GM23338 (cell line): ENCODE measurements around the gene PTPRN2. TPM values are rescaled to one million over a fixed set of nuclear protein-coding genes. Genes with fewer than 3 reads are reported as not detected.

Source experiments
- ATAC-seq: fragments of 200-7000 bp; cut with Tn5 transposase; 3 replicates; pipeline ENCODE4 v1.9.1; 2020
- DNase-seq: peaks from one replicate; pipeline ENCODE4 v3.0.0-alpha.2; 2015; ENCODE audit warnings: low spot score
- H2AFZ ChIP-seq: fragments of 200-600 bp; sonication (generic); 2 replicates; pipeline ENCODE4 v1.8.0; 2016; ENCODE audit warnings: antibody characterized with exemption, mild to moderate bottlenecking, moderate library complexity
- H3F3A ChIP-seq: fragments of 200-600 bp; sonication (generic); replicated peaks from 2 replicates; pipeline ENCODE4 v1.8.0; 2017; ENCODE audit warnings: antibody characterized with exemption, mixed run types, low read depth
- H3K27ac ChIP-seq: fragments of 200-600 bp; sonication (generic); 2 replicates; pipeline ENCODE4 v1.6.1; 2016; ENCODE audit warnings: low read depth
- H3K27me3 ChIP-seq: fragments of 200-600 bp; sonication (generic); 2 replicates; pipeline ENCODE4 v1.8.0; 2016; ENCODE audit warnings: mild to moderate bottlenecking, mixed run types, moderate library complexity; ENCODE audit not compliant: insufficient read depth
- H3K36me3 ChIP-seq: fragments of 200-600 bp; sonication (generic); 2 replicates; pipeline ENCODE4 v1.8.0; 2016; ENCODE audit warnings: mild to moderate bottlenecking; ENCODE audit not compliant: insufficient read depth
- H3K4me1 ChIP-seq: fragments of 200-600 bp; sonication (generic); 2 replicates; pipeline ENCODE4 v1.8.0; 2016; ENCODE audit warnings: mild to moderate bottlenecking, moderate library complexity; ENCODE audit not compliant: insufficient read depth
- H3K4me2 ChIP-seq: fragments of 200-600 bp; sonication (generic); 2 replicates; pipeline ENCODE4 v1.7.1; 2017; ENCODE audit warnings: mixed run types
- H3K4me3 ChIP-seq: fragments of 200-600 bp; sonication (generic); 2 replicates; pipeline ENCODE4 v1.6.1; 2016; ENCODE audit warnings: mixed run types
- H3K79me2 ChIP-seq: fragments of 200-600 bp; sonication (generic); replicated peaks from 2 replicates; pipeline ENCODE4 v1.8.0; 2017; ENCODE audit warnings: mild to moderate bottlenecking; ENCODE audit not compliant: insufficient read depth
- H3K9me2 ChIP-seq: fragments of 200-600 bp; sonication (generic); 2 replicates; pipeline ENCODE4 v1.8.0; 2017; ENCODE audit not compliant: insufficient read depth
- H4K20me1 ChIP-seq: fragments of 200-600 bp; sonication (generic); replicated peaks from 2 replicates; pipeline ENCODE4 v1.8.0; 2017; ENCODE audit warnings: mild to moderate bottlenecking; ENCODE audit not compliant: insufficient read depth
- H3K27ac Mint-ChIP-seq: 2 replicates; pipeline ENCODE4 v1.8.0; 2020; ENCODE audit warnings: inconsistent platforms, mild to moderate bottlenecking, moderate library complexity, mixed read lengths
- H3K27me3 Mint-ChIP-seq: 3 replicates; pipeline ENCODE4 v1.8.0; 2022; ENCODE audit warnings: low read depth, mild to moderate bottlenecking, moderate library complexity, mixed read lengths, inconsistent platforms; ENCODE audit not compliant: insufficient read depth, poor library complexity
- H3K36me3 Mint-ChIP-seq: 3 replicates; pipeline ENCODE4 v1.8.0; 2021; ENCODE audit warnings: low read depth, mild to moderate bottlenecking, inconsistent platforms, moderate library complexity, mixed read lengths
- H3K4me1 Mint-ChIP-seq: 3 replicates; pipeline ENCODE4 v1.8.0; 2020; ENCODE audit warnings: mild to moderate bottlenecking, inconsistent platforms, mixed read lengths
- H3K4me3 Mint-ChIP-seq: 3 replicates; pipeline ENCODE4 v1.8.0; 2021; ENCODE audit warnings: moderate library complexity, mild to moderate bottlenecking, inconsistent platforms, mixed read lengths
- H3K9me3 Mint-ChIP-seq: 3 replicates; pipeline ENCODE4 v1.8.0; 2020; ENCODE audit warnings: moderate library complexity, mild to moderate bottlenecking, inconsistent platforms, mixed read lengths
- CREB1 ChIP-seq: fragments of 250-450 bp; sonication (Bioruptor Pico); IDR thresholded peaks from 2 replicates; pipeline ENCODE4 v1.5.0; 2020; ENCODE audit warnings: low read depth, mild to moderate bottlenecking, moderate library complexity
- ETS1 ChIP-seq: IDR thresholded peaks from 2 replicates; pipeline ENCODE4 v1.6.1; 2016; ENCODE audit warnings: antibody characterized with exemption
- EZH2 ChIP-seq: fragments of 200-600 bp; sonication (generic); IDR thresholded peaks from one replicate; pipeline ENCODE4 v1.8.0; 2017; ENCODE audit warnings: antibody characterized with exemption, mild to moderate bottlenecking, low read depth; ENCODE audit not compliant: unreplicated experiment
- EZH2phosphoT487 ChIP-seq: fragments of 200-600 bp; sonication (generic); IDR thresholded peaks from one replicate; pipeline ENCODE4 v1.8.1; 2018; ENCODE audit warnings: antibody characterized with exemption; ENCODE audit not compliant: unreplicated experiment
- JUNB ChIP-seq: IDR thresholded peaks from one replicate; pipeline ENCODE4 v1.6.1; 2016; ENCODE audit warnings: antibody characterized with exemption; ENCODE audit not compliant: unreplicated experiment
- NANOG ChIP-seq: IDR thresholded peaks from 2 replicates; pipeline ENCODE4 v1.6.1; 2016; ENCODE audit warnings: antibody characterized with exemption, borderline replicate concordance
- POLR2AphosphoS5 ChIP-seq: IDR thresholded peaks from 2 replicates; pipeline ENCODE4 v1.6.1; 2016; ENCODE audit warnings: antibody characterized with exemption, low read depth
- STAT1 ChIP-seq: IDR thresholded peaks from one replicate; pipeline ENCODE4 v1.6.1; 2016; ENCODE audit warnings: antibody characterized with exemption; ENCODE audit not compliant: unreplicated experiment
- ZNF114 ChIP-seq: fragments of 250-450 bp; sonication (Bioruptor Pico); IDR thresholded peaks from 2 replicates; pipeline ENCODE4 v1.5.0; 2020; ENCODE audit warnings: mild to moderate bottlenecking, moderate library complexity
- ZNF331 ChIP-seq: fragments of 250-450 bp; sonication (Bioruptor Pico); IDR thresholded peaks from 2 replicates; pipeline ENCODE4 v1.5.0; 2020; ENCODE audit warnings: low read depth, mild to moderate bottlenecking, moderate library complexity
- polyA plus RNA-seq: library from polyadenylated mRNA; unstranded; fragments of >200 nt; fragmentation: Nextera tagmentation; extraction: Ambion mirVana; gene quantifications from 2 replicates; pipeline ENCODE4 v1.2.1, GENCODE V29; 2016
- total RNA-seq: library from RNA; depleted of rRNA; stranded (reverse); fragments of >200 nt; shearing (Covaris generic); gene quantifications from 2 replicates; pipeline ENCODE4 v1.2.3, GENCODE V29; 2014
- TF ChIP-seq, protein P1 (sequence below): fragments of 250-450 bp; sonication (Bioruptor Pico); IDR thresholded peaks from 2 replicates; pipeline ENCODE4 v1.5.0; 2020; ENCODE audit warnings: mild to moderate bottlenecking, moderate library complexity
- TF ChIP-seq, protein P2 (sequence below), 2 experiments: fragments of 200-600 bp in 1 of 2; sonication (generic) in 1 of 2; conservative IDR thresholded peaks; 2 replicates each; pipeline versions ENCODE4 v1.5.1 to v1.6.1; 2016 to 2017; ENCODE audit warnings: antibody characterized with exemption in 2 of 2, low read depth in 2 of 2, mild to moderate bottlenecking in 2 of 2, moderate library complexity in 1 of 2
- TF ChIP-seq, protein P3 (sequence below): IDR thresholded peaks from one replicate; pipeline ENCODE4 v1.6.1; 2018; ENCODE audit warnings: antibody characterized with exemption; ENCODE audit not compliant: unreplicated experiment

PTPRN2 gene
- total and polyA plus RNA-seq, 2 experiments from 2014 or later, result 0.87 to 4.0 TPM

DNA sequence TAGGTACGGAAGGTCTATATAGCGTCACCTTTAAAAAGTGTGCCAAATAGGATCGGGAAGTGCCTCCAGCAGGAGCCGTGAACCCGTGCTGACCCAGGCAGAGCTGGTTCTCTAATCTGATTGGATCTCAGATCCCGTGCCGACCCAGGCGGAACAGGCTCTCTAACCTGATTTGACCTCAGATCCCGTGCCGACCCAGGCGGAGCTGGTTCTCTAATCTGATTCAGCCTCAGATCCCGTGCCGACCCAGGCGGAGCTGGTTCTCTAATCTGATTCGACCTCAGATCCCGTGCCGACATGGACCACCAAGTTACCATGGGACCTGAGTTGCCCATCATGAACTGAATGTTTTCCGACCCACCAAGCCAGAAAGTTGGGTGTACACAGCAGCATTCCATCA lies 463.9 kb downstream of the PTPRN2 start:
- Histone ChIP-seq H3F3A (no peaks in the 10 kb centered on the region), H3K4me3 (no peak overlapping the region), H3K4me1 (no peaks in the 10 kb centered on the region), H4K20me1 (no peaks in the 10 kb centered on the region), H3K79me2 (no peaks in the 10 kb centered on the region), H3K9me2 (no peaks in the 10 kb centered on the region), H2AFZ (no peak overlapping the region), H3K27ac (no peak overlapping the region), H3K27me3 (no peaks in the 10 kb centered on the region), H3K36me3 (peaks cover 4% of the 10 kb centered on the region; the same call in 1 of the 2 replicates), H3K4me2 (no peak overlapping the region)
- TF ChIP-seq EZH2phosphoT487 (no peak), ZNF114 (no peak), ETS1 (no peak), CREB1 (no peak), POLR2AphosphoS5 (no peak), ZNF331 (CRISPR knock-in tag) (no peak), JUNB (no peak), EZH2 (no peak), NANOG (no peak), STAT1 (no peak)
- TF ChIP-seq, protein P1, sequence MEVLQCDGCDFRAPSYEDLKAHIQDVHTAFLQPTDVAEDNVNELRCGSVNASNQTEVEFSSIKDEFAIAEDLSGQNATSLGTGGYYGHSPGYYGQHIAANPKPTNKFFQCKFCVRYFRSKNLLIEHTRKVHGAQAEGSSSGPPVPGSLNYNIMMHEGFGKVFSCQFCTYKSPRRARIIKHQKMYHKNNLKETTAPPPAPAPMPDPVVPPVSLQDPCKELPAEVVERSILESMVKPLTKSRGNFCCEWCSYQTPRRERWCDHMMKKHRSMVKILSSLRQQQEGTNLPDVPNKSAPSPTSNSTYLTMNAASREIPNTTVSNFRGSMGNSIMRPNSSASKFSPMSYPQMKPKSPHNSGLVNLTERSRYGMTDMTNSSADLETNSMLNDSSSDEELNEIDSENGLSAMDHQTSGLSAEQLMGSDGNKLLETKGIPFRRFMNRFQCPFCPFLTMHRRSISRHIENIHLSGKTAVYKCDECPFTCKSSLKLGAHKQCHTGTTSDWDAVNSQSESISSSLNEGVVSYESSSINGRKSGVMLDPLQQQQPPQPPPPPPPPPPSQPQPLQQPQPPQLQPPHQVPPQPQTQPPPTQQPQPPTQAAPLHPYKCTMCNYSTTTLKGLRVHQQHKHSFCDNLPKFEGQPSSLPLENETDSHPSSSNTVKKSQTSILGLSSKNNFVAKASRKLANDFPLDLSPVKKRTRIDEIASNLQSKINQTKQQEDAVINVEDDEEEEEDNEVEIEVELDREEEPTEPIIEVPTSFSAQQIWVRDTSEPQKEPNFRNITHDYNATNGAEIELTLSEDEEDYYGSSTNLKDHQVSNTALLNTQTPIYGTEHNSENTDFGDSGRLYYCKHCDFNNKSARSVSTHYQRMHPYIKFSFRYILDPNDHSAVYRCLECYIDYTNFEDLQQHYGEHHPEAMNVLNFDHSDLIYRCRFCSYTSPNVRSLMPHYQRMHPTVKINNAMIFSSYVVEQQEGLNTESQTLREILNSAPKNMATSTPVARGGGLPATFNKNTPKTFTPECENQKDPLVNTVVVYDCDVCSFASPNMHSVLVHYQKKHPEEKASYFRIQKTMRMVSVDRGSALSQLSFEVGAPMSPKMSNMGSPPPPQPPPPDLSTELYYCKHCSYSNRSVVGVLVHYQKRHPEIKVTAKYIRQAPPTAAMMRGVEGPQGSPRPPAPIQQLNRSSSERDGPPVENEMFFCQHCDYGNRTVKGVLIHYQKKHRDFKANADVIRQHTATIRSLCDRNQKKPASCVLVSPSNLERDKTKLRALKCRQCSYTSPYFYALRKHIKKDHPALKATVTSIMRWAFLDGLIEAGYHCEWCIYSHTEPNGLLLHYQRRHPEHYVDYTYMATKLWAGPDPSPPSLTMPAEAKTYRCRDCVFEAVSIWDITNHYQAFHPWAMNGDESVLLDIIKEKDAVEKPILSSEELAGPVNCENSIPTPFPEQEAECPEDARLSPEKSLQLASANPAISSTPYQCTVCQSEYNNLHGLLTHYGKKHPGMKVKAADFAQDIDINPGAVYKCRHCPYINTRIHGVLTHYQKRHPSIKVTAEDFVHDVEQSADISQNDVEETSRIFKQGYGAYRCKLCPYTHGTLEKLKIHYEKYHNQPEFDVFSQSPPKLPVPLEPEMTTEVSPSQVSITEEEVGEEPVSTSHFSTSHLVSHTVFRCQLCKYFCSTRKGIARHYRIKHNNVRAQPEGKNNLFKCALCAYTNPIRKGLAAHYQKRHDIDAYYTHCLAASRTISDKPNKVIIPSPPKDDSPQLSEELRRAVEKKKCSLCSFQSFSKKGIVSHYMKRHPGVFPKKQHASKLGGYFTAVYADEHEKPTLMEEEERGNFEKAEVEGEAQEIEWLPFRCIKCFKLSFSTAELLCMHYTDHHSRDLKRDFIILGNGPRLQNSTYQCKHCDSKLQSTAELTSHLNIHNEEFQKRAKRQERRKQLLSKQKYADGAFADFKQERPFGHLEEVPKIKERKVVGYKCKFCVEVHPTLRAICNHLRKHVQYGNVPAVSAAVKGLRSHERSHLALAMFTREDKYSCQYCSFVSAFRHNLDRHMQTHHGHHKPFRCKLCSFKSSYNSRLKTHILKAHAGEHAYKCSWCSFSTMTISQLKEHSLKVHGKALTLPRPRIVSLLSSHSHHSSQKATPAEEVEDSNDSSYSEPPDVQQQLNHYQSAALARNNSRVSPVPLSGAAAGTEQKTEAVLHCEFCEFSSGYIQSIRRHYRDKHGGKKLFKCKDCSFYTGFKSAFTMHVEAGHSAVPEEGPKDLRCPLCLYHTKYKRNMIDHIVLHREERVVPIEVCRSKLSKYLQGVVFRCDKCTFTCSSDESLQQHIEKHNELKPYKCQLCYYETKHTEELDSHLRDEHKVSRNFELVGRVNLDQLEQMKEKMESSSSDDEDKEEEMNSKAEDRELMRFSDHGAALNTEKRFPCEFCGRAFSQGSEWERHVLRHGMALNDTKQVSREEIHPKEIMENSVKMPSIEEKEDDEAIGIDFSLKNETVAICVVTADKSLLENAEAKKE (CRISPR knock-in tag), result no peak
- TF ChIP-seq, protein P2, sequence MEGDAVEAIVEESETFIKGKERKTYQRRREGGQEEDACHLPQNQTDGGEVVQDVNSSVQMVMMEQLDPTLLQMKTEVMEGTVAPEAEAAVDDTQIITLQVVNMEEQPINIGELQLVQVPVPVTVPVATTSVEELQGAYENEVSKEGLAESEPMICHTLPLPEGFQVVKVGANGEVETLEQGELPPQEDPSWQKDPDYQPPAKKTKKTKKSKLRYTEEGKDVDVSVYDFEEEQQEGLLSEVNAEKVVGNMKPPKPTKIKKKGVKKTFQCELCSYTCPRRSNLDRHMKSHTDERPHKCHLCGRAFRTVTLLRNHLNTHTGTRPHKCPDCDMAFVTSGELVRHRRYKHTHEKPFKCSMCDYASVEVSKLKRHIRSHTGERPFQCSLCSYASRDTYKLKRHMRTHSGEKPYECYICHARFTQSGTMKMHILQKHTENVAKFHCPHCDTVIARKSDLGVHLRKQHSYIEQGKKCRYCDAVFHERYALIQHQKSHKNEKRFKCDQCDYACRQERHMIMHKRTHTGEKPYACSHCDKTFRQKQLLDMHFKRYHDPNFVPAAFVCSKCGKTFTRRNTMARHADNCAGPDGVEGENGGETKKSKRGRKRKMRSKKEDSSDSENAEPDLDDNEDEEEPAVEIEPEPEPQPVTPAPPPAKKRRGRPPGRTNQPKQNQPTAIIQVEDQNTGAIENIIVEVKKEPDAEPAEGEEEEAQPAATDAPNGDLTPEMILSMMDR (conservative IDR thresholded peaks at IDR 0.05; ENCODE audit: low read depth in 2 of 2), result no peak
- TF ChIP-seq, protein P3, sequence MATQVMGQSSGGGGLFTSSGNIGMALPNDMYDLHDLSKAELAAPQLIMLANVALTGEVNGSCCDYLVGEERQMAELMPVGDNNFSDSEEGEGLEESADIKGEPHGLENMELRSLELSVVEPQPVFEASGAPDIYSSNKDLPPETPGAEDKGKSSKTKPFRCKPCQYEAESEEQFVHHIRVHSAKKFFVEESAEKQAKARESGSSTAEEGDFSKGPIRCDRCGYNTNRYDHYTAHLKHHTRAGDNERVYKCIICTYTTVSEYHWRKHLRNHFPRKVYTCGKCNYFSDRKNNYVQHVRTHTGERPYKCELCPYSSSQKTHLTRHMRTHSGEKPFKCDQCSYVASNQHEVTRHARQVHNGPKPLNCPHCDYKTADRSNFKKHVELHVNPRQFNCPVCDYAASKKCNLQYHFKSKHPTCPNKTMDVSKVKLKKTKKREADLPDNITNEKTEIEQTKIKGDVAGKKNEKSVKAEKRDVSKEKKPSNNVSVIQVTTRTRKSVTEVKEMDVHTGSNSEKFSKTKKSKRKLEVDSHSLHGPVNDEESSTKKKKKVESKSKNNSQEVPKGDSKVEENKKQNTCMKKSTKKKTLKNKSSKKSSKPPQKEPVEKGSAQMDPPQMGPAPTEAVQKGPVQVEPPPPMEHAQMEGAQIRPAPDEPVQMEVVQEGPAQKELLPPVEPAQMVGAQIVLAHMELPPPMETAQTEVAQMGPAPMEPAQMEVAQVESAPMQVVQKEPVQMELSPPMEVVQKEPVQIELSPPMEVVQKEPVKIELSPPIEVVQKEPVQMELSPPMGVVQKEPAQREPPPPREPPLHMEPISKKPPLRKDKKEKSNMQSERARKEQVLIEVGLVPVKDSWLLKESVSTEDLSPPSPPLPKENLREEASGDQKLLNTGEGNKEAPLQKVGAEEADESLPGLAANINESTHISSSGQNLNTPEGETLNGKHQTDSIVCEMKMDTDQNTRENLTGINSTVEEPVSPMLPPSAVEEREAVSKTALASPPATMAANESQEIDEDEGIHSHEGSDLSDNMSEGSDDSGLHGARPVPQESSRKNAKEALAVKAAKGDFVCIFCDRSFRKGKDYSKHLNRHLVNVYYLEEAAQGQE, result no peak
- no peak for DNase-seq
- ATAC-seq, result no peak
- peaks cover 71% of the 10 kb centered on the region for H3K9me3 Mint-ChIP-seq
- H3K36me3 Mint-ChIP-seq, result peaks cover 61% of the 10 kb centered on the region
- no peaks in the 10 kb centered on the region for H3K4me1 Mint-ChIP-seq
- peaks cover 7% of the 10 kb centered on the region for H3K27me3 Mint-ChIP-seq
- H3K27ac Mint-ChIP-seq, result no peak overlapping the region
- no peak overlapping the region for H3K4me3 Mint-ChIP-seq
